GM15510 (cell line): Measurements from ENCODE around the gene SCFD2.

ENCODE experiments used
- POLR2A ChIP-seq: IDR thresholded peaks from 3 replicates; pipeline ENCODE4 v1.6.1; 2011; ENCODE audit warnings: borderline replicate concordance; ENCODE audit not compliant: insufficient read length; ENCODE audit errors: extremely low read depth

SCFD2 gene

DNA sequence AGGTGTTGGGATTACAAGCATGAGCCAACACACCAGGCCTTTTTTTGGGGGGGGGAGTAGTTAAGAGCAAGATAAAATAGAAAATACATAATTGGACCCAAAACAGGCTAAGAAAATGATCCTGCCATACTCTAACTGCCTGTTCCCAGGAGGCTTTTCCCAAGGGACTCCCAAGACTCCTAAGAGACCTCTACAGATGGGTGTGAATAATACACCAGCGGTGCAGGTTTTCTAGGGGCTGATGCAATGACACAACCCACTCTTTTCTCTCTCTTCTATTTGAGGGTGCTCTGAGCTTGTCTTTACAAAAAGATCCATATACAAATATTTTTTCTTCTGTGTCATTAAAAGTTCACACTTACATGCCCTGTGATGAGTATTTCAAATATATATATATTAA lies 386.8 kb downstream of the SCFD2 start:
- TF ChIP-seq POLR2A, result no peak

DNA sequence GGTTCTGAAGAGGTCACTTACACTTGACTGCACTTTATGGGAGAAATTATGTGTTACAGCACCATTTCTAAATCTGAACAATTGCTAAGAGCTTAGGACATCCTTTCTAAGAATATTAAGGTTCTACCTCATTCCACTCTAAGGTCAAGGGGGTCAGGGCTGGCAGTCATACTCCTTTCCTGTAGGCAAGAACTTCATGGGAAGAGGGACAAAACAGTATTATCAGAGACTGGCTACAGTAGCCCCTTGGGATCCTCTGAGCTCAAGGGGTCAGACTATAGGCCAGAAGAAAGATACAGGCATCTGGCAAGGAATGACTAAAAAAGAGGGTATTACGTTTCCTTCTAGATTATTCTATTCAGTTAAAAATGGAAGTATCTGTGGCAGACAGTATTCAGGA lies 388.6 kb downstream of the SCFD2 start:
- TF ChIP-seq POLR2A, result no peak

DNA sequence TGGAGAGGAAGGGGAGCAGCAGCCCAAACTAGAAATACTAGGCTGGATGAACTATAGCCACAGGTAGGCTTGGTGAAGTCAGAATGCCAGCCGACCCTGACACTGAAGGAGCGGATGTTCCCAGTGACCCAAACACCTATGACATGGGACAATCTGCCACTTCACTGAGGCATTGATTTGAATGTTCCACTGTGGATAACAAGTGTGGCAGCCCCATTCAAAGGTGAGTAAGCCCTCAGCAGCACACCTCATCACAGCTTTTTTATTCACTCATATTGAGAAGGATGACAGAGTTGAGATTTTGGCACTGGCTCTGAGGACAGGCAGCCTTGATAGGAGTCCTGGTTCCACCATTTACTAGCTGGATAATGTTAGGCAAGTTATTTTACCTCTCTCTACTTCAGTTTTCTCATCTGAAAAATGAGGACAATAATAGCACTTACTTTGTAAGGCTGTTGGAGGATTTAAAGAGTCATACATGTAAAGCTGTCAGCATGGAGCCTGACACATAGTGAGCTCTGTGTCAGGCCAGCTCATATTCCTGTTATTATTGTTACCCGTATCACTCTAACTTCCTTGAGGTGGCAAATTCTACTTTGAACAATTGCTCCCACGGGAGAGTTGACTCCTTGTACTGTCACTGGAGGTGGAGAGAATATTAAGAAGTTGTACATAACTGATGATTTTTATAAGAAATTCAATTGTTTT lies 389.2 kb downstream of the SCFD2 start:
- no peak for TF ChIP-seq POLR2A

DNA sequence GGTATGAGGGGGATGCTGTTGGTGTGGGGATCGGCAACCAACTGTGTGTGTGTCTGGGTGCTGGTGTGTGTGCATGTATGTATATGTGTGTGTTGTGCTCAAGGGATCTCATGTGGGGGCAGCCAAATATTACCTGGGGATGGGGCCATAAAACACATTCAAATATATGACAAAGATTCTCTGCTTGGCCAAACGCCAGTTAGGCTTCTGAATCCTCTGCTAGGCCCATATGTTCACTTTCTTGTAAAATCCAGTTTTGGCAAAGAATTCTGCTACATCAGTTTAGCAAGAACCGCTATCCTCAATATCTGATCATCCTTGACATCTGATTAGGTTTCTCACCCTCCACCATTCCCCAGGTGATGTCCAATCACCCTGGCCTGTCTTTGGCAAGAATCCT lies 397.2 kb downstream of the SCFD2 start:
- TF ChIP-seq POLR2A, result no peak

DNA sequence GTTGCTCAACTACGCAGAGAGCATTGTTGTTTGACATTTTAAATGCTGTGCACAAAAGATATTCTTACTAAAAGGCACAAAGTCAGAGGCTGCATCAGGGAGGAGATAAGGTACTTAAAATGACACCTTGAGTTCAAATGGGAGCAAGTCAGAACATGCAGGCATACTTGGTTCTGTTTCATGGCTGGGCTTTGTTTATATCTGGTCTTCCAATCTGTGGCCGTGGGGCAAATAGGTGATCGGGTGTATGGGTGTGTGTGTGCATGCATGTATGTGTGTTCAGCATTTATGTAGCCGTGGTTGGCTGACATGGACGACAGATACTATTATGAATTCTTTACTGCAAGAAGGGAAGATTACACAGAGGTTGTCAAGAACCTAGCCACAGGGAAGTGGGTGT lies 397.6 kb downstream of the SCFD2 start:
- TF ChIP-seq POLR2A, result no peak

DNA sequence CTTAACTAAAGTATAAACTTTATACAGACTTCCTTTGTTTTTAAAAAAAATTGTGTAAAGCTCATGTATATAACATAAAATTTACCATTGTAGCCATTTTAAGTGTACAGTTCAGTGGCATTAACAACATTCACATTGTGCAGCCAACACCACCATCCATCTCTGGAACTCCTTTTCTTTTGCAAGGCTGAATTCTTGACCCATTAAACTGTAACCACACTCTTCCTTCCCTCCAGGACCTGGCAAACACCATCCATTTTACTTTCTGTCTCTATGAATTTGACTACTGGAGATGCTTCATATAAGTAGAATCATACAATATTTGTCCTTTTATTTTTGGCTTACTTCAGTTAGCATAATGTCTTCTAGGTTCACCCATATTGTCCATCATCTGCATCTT lies 399.1 kb downstream of the SCFD2 start:
- TF ChIP-seq POLR2A, result no peak

DNA sequence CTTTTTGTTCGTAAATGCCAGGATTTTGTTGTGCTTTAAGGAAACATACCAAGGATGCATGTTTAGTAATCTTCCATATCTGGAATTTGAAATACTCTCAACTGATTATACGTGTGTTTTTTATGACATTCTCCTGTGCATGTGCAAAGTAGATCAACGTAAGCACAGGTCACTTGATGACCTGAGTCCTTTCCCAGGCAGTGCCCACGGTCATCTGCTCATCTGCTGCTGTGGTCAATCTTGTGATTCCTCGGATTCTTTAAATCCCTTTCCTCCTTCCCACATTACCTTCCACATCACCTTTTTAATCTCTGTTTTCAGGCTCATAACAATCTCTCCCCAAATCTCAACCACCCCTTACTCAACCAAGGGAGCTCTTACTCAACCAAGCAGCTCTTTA lies 399.7 kb downstream of the SCFD2 start:
- no peak for TF ChIP-seq POLR2A

DNA sequence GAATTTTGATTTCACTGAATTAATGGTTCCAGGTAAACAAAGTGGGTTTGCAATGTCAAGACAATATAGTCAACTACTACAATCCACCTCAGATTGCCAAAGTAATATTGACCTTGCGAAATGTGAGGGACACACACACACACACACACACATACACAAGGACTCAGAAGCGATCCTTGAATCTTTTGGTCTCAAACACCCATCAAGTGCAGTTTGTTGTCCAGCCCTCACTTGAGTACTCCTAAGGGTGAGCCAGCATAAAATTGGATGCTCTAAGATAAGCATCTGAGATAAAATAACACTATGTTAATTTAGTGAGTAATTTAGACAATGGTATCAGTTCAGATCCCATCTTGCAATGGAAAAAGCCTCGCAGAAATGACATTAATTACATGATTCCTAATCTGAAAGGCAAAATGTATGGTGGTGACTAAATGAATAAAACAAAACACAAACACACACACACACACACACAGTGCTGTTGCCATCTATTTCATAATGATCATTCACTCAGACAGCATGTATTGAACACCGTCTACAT lies 401.2 kb downstream of the SCFD2 start:
- no peak for TF ChIP-seq POLR2A

DNA sequence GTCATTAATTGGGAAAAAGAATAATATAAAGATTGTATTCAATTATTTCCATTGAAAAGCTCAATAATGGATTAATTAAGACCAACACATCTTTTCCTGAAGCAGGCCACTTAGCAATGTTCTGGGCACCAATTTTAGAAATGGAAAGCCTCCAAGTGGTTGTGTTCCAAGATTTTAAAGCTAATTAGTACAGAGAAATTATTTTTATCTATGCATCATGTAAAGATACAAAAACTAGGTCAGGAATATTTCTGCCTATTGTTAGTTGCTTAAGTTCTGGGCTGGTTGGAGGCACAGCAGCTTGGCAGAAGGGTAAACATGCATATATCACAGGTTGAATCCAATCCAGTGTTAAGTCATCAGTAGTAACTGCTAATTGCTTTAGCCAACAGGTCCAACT lies 401.9 kb downstream of the SCFD2 start:
- no peak for TF ChIP-seq POLR2A

DNA sequence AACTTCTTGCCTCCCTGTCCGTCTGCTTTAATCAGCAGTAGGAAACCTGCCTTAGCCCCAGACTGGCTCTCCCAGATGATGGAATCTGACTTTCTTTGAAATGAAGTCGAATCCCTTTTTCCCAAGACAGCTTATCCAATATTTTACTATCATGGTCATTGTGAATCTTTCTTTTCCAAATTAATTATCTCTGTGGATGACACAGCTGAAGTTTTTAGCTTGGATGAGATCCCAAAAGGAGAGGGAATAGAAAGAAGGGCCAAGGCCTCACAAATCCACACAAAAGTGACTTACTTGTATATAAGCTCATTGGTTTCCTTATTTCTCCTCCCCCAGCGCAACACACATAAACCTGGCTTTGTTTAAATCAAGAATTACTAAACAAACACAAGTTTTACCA lies 403.1 kb downstream of the SCFD2 start:
- no peak for TF ChIP-seq POLR2A

DNA sequence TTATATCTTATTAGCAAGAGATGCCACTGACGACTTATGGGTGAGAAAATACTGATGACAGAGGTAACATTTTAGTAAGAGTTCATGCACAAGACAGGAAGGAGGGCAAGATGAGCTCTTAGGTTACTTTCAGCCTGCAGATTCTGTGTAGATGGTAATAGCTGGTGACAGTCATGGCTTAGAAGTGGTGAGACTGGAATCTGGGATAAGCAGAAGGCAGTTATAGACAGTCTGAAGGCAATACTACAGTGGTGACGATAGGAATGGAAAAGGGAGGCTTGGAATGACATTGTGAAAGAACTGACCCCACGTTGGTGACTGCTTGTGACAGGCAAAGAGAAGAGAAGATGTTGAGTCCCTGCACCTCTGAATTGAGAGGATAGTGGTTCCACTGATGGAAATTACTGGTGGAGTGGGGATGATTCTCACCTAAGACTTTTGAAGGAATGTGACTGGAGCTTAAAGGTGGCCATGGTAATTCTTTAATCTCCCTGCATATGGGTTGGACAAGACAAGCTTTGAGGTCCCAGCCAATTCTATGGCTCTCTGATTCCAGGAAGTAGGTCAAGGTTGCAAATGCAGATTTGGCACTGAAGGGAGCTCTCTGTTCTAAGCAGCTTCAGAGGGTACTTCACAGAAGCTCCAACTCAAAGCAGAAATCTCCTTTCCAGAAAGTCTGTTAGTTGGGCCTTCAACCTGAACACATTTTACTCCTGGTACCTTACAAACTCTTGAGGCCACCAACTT lies 404.0 kb downstream of the SCFD2 start:
- TF ChIP-seq POLR2A, result no peak

DNA sequence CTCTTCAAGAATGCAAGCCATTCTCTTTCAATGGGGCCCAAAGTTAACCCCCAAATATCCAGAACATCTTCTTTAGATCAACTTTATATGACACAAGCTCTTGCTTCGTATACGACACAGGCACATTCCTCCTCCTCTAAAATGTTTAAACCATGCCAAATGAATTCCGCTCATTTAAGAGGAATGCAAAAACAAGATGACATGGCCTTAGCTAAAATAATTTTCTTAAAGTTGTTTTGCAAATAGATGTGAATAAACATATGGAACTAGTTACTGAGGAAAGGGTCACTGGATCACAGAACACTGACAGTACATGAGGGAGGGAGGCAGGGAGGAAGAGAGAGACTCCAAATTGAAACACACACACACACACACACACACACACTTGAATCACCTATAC lies 406.3 kb downstream of the SCFD2 start:
- no peak for TF ChIP-seq POLR2A

DNA sequence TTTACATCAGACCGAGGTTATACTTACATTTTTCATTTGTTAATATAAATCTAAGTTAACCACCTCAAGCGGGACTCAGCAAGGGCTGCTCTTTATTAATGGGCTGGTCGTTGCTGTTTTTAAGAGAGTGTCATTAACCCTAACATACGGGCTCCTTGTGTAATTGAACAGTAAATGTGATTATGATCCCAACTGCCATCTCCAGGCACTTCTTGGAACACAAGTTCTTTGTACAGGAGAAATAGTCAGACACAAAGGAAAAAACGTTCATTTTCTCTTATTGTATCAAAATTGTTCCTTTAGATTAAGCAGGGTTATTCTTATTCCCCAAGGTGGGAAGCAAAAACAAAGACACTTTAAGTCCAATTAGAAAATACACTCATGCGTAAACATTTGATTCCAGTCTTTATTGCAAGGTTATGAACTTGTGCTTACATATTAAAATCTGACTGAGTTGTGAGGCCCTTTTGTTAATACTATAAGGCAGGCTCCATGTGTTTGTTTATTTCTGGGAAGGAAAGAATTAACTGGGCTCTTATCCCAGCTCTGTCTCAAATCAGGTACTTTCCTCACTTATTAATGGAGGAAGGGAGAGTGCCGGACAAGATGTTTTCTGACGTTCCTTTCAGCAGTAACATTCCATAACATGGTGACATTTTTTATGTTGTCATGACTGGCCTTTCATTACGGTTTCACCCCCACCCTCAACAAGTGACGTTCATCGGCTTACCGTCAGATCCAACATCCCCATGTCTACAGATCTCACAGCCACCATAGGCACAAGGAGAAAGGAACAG lies 407.8 kb downstream of the SCFD2 start:
- TF ChIP-seq POLR2A, result no peak

DNA sequence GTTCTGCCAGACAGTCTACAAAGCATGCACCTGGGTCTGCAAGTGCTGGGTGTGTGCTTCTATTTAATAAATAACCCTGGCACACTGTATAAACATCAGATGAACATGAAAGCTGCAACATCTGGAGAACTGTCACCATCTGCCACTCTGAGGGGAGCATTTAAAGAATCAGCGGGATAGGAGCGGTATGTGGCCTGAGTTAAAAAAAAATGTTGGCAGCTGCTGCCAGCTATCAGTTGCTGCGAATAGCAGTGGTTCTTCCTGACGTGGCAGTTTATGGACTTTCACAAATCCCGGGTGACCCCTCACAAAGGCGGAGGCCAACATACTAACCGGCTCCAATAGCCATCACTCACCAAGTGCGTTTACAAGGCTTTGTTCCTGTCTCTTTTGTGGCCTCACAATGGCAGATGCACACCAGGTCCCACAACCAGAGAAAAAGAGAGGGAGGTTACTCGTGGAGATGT lies 408.6 kb downstream of the SCFD2 start:
- no peak for TF ChIP-seq POLR2A

DNA sequence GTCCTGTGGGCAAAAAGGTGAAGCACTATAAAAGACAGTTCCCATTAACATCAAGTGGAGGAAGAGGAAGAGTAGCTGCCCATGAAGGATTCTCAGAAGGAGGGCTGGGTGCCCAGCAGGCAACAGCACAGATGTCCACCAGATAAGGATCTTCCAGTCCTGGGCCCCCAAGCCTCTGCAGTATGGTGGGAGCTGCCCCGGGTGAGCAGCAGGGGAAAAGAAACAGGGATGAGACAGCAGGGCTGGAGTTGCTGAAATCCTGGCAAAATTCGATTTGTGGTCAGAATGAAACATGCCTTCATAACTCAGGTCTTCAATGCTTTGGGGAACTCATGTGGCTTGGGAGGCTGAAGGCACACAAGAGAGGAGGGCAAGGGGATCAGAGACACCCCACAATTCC lies 409.2 kb downstream of the SCFD2 start:
- TF ChIP-seq POLR2A, result no peak
